HCT116 (cell line): ENCODE measurements around the gene NUP43. TPM values are rescaled to one million over a fixed set of nuclear protein-coding genes. Genes with fewer than 3 reads are reported as not detected.

Source experiments
- ATAC-seq: fragments of 200-7000 bp; cut with Tn5 transposase; 2 replicates; pipeline ENCODE4 v1.9.1; 2020; ENCODE audit warnings: mild to moderate bottlenecking, moderate library complexity
- BruUV-seq: library from RNA; stranded (reverse); fragments of 400-500 nt; replicated peaks from 2 replicates; lab custom pipeline; 2021; lab: Mats Ljungman, UMichigan
- CTCF ChIA-PET: fragments of 300-600 bp; sonication (Branson Sonifier 250); formaldehyde crosslinking; loops from one replicate; lab custom pipeline; 2021; ENCODE audit warnings: antibody characterized with exemption; lab: Charles Lee
- POLR2A ChIA-PET: fragments of 300-600, 350-600 bp; sonication (Branson Sonifier 250); formaldehyde crosslinking; loops from one replicate; lab custom pipeline; 2021; ENCODE audit warnings: antibody characterized with exemption; lab: Charles Lee
- RAD21 ChIA-PET, 2 experiments: fragments of 300-600 bp; sonication (Branson Sonifier 250); formaldehyde crosslinking; loops; one replicate each; lab custom pipeline; 2023; ENCODE audit warnings: low total read pairs in 2 of 2; ENCODE audit not compliant: uncharacterized antibody in 2 of 2, unreplicated experiment in 2 of 2, low non-redundant PET in 1 of 2; lab: Charles Lee
- DNase-seq: peaks from one replicate; pipeline ENCODE4 v3.0.0-alpha.2; 2010; ENCODE audit warnings: low read depth, low spot score
- H2AFZ ChIP-seq: fragments of 200-600 bp; shearing (Covaris generic), sonication (generic); 2 replicates; pipeline ENCODE4 v1.6.1; 2017; ENCODE audit warnings: low read depth, mixed run types, mixed read lengths, antibody characterized with exemption, low read length; ENCODE audit not compliant: poor library complexity, severe bottlenecking
- H3K27ac ChIP-seq: 2 replicates; pipeline ENCODE4 v1.5.1; 2012; ENCODE audit warnings: low read depth, low read length
- H3K27me3 ChIP-seq: fragments of 200-600 bp; sonication (generic); 2 replicates; pipeline ENCODE4 v1.6.1; 2016; ENCODE audit warnings: mixed run types, low read length, mixed read lengths; ENCODE audit not compliant: insufficient read depth
- H3K36me3 ChIP-seq, 2 experiments: fragments of 200-500 bp in 1 of 2; fragments of 200-600 bp in 1 of 2; sonication (Bioruptor generic) in 1 of 2; sonication (generic) in 1 of 2; 2 replicates each; pipeline versions ENCODE4 v1.5.1 to v1.6.1; 2014 to 2016; ENCODE audit warnings: low read length in 2 of 2, inconsistent platforms in 1 of 2, mixed read lengths in 1 of 2, mixed run types in 1 of 2; ENCODE audit not compliant: insufficient read depth in 2 of 2, control insufficient read depth in 1 of 2
- H3K4me1 ChIP-seq, 2 experiments: fragments of 200-600 bp in 1 of 2; sonication (generic) in 1 of 2; 2 replicates each; pipeline versions ENCODE4 v1.5.1 to v1.6.1; 2012 to 2017; ENCODE audit warnings: low read length in 2 of 2, inconsistent platforms in 1 of 2, mild to moderate bottlenecking in 1 of 2, mixed read lengths in 1 of 2, mixed run types in 1 of 2, moderate library complexity in 1 of 2; ENCODE audit not compliant: insufficient read depth in 2 of 2, control insufficient read depth in 1 of 2
- H3K4me2 ChIP-seq: fragments of 200-600 bp; sonication (generic); 2 replicates; pipeline ENCODE4 v1.6.1; 2017; ENCODE audit warnings: mixed run types, low read length, mixed read lengths
- H3K4me3 ChIP-seq, 2 experiments: fragments of 200-600 bp in 1 of 2; sonication (generic) in 1 of 2; replicated peaks in 1 of 2; 2 replicates each; pipeline ENCODE4 v1.5.1; 2011 to 2016; ENCODE audit warnings: low read length in 2 of 2, control low read depth in 1 of 2, low read depth in 1 of 2, mild to moderate bottlenecking in 1 of 2, mixed read lengths in 1 of 2, mixed run types in 1 of 2
- H3K79me2 ChIP-seq: fragments of 200-600 bp; sonication (generic); 2 replicates; pipeline ENCODE4 v1.6.1; 2017; ENCODE audit warnings: mild to moderate bottlenecking, mixed run types, low read length, moderate library complexity, mixed read lengths; ENCODE audit not compliant: insufficient read depth
- H3K9ac ChIP-seq: fragments of 200-600 bp; sonication (generic); 2 replicates; pipeline ENCODE4 v1.6.1; 2016; ENCODE audit warnings: low read length, mixed read lengths
- H3K9me2 ChIP-seq: fragments of 200-600 bp; sonication (generic), shearing (Covaris generic); 2 replicates; pipeline ENCODE4 v1.6.1; 2017; ENCODE audit warnings: mixed run types, mild to moderate bottlenecking, moderate library complexity; ENCODE audit not compliant: insufficient read depth
- H3K9me3 ChIP-seq, 2 experiments: fragments of 200-500 bp in 1 of 2; fragments of 200-600 bp in 1 of 2; sonication (Bioruptor generic) in 1 of 2; sonication (generic) in 1 of 2; 2 replicates each; pipeline ENCODE4 v1.6.1; 2014 to 2017; ENCODE audit warnings: low read length in 2 of 2, mixed read lengths in 2 of 2, inconsistent platforms in 1 of 2, low read depth in 1 of 2, mild to moderate bottlenecking in 1 of 2, mixed run types in 1 of 2, moderate library complexity in 1 of 2; ENCODE audit not compliant: control insufficient read depth in 1 of 2, insufficient read depth in 1 of 2
- H4K20me1 ChIP-seq: fragments of 200-600 bp; sonication (generic), shearing (Covaris generic); 2 replicates; pipeline ENCODE4 v1.6.1; 2017; ENCODE audit warnings: mixed run types, mild to moderate bottlenecking, moderate library complexity; ENCODE audit not compliant: insufficient read depth
- CBX3 ChIP-seq: IDR thresholded peaks from 2 replicates; pipeline ENCODE4 v1.6.1; 2012; ENCODE audit warnings: low read depth
- CEBPB ChIP-seq: IDR thresholded peaks from 2 replicates; pipeline ENCODE4 v1.6.1; 2012; ENCODE audit warnings: low read depth
- CTCF ChIP-seq, 3 experiments: fragments of 200-600 bp in 1 of 3; sonication (generic) in 1 of 3; IDR thresholded peaks in 2 of 3; conservative IDR thresholded peaks in 1 of 3; 2 replicates each; pipeline ENCODE4 v1.5.1; 2012 to 2017; ENCODE audit warnings: low read depth in 2 of 3, low read length in 2 of 3, antibody characterized with exemption in 1 of 3, borderline replicate concordance in 1 of 3, control low read depth in 1 of 3, mild to moderate bottlenecking in 1 of 3, mixed read lengths in 1 of 3, mixed run types in 1 of 3, moderate library complexity in 1 of 3; ENCODE audit not compliant: insufficient read depth in 1 of 3
- EZH2 ChIP-seq: fragments of 200-600 bp; sonication (generic); IDR thresholded peaks from 2 replicates; pipeline ENCODE4 v1.6.1; 2017; ENCODE audit warnings: antibody characterized with exemption, mixed run types
- JUND ChIP-seq: IDR thresholded peaks from 2 replicates; pipeline ENCODE4 v1.6.1; 2012
- POLR2AphosphoS5 ChIP-seq: IDR thresholded peaks from 2 replicates; pipeline ENCODE4 v1.6.1; 2011; ENCODE audit warnings: mild to moderate bottlenecking, low read depth, low read length, moderate library complexity
- REST ChIP-seq: IDR thresholded peaks from 2 replicates; pipeline ENCODE4 v1.6.1; 2012; ENCODE audit warnings: low read depth
- SIN3A ChIP-seq: IDR thresholded peaks from 2 replicates; pipeline ENCODE4 v1.6.1; 2012; ENCODE audit warnings: low read depth
- SRF ChIP-seq: IDR thresholded peaks from 2 replicates; pipeline ENCODE4 v1.6.1; 2012; ENCODE audit warnings: low read depth
- YY1 ChIP-seq: IDR thresholded peaks from 2 replicates; pipeline ENCODE4 v1.6.1; 2011; ENCODE audit warnings: low read length, low read depth, moderate library complexity, mild to moderate bottlenecking; ENCODE audit not compliant: insufficient replicate concordance; ENCODE audit errors: extremely low read depth
- ZFX ChIP-seq: fragments of 450-650 bp; IDR thresholded peaks from 2 replicates; pipeline ENCODE4 v1.6.1; 2017
- intact Hi-C: fragments of 100-400 bp; cut with micrococcal nuclease; formaldehyde crosslinking; loops from 2 replicates; pipeline ENCODE4 v1.10.0; 2022
- total RNA-seq: library from RNA; stranded (reverse); gene quantifications from one replicate; pipeline ENCODE4 v1.2.1, GENCODE V29; 2021; ENCODE audit not compliant: unreplicated experiment

Gene NUP43
- total RNA-seq, 1 experiment from 2014 or later, result 51.0 TPM

- no peak overlapping the region for H3K27ac ChIP-seq
- BruUV-seq, result no TSS peak
- no peaks in the 10 kb centered on the region for H3K4me1 ChIP-seq
- POLR2A ChIA-PET, result no interaction called here
- H3K9me3 ChIP-seq, result no peaks in the 10 kb centered on the region
- H3K27me3 ChIP-seq, result no peaks in the 10 kb centered on the region
- no peak for DNase-seq
- no peak overlapping the region for H3K9ac ChIP-seq
- H3K79me2 ChIP-seq, result peaks cover 13% of the 10 kb centered on the region; the same call in 1 of the 2 replicates
- no peaks in the 10 kb centered on the region for H4K20me1 ChIP-seq
- peaks cover 3 to 5% of the 10 kb centered on the region in 2 experiments; a peak in 2 of 4 replicates for H3K36me3 ChIP-seq
- H3K4me2 ChIP-seq, result no peak overlapping the region
- H3K4me3 ChIP-seq, result no peak overlapping the region
- ATAC-seq, result no peak
- TF ChIP-seq JUND (no peak), EZH2 (no peak), REST (no peak), SRF (no peak), SIN3A (no peak), ZFX (no peak), YY1 (no peak)
- intact Hi-C loops, result no loop called here
- H3K9me2 ChIP-seq, result no peaks in the 10 kb centered on the region
- CTCF ChIA-PET, result no interaction called here
- RAD21 ChIA-PET, result interaction anchor here in 1 of 2 experiments (0.7 kb wide), 1 partner anchor 80 kb away, joined by 7 read pairs; no protein-coding TSS in a partner anchor
- H2AFZ ChIP-seq, result no peak overlapping the region
Measured at GRCh38 chr6:149781715-149782114, 35.4 kb upstream of the NUP43 start.

GRCh38 chr6:149779644-149779963 lies 33.3 kb upstream of the NUP43 start:
- Histone ChIP-seq H3K79me2 (peaks cover 13% of the 10 kb centered on the region; the same call in 1 of the 2 replicates), H3K4me1 (no peaks in the 10 kb centered on the region)
- TF ChIP-seq CTCF (IDR thresholded peaks at IDR 0.05 in 2 of 3, conservative IDR thresholded peaks at IDR 0.05 in 1 of 3; ENCODE audit: borderline replicate concordance in 1 of 3, insufficient read depth in 1 of 3, low read depth in 2 of 3, low read length in 2 of 3) (no peak), CBX3 (no peak), POLR2AphosphoS5 (no peak), CEBPB (no peak)
- TF ChIP-seq, all 23 proteins: peak for 0
- ChIA-PET POLR2A (no interaction called here), CTCF (no interaction called here), RAD21 (no interaction called here)
- no peak overlapping the region for H2AFZ ChIP-seq
- H3K9ac ChIP-seq, result no peak overlapping the region
- H4K20me1 ChIP-seq, result no peaks in the 10 kb centered on the region
- no peak overlapping the region for H3K4me2 ChIP-seq
- H3K36me3 ChIP-seq, result peaks cover 7 to 9% of the 10 kb centered on the region in 2 experiments; a peak in 3 of 4 replicates
- no peak for ATAC-seq
- BruUV-seq, result no TSS peak
- intact Hi-C loops, result no loop called here
- no peaks in the 10 kb centered on the region for H3K9me3 ChIP-seq
- no peak overlapping the region for H3K27ac ChIP-seq
- no peaks in the 10 kb centered on the region for H3K27me3 ChIP-seq
- H3K9me2 ChIP-seq, result no peaks in the 10 kb centered on the region
- DNase-seq, result no peak
- no peak overlapping the region for H3K4me3 ChIP-seq
